Cerebellar nuclear complex (tissue), 1 donor: ENCODE results near the gene IFI30.

Experiments
- DNase-seq, 2 experiments: peaks; one replicate each; lab custom pipeline; 2025; lab: John Stamatoyannopoulos, UW

The IFI30 gene

GRCh38 chr19:18173572-18174288, at the start of gene IFI30:
IFI30 (plus strand) TSS chr19:18173813; CDS start chr19:18173842, 29 bp downstream.
- no peak for DNase-seq

- DNase-seq = no peak
Measured at GRCh38 chr19:18123819-18124218, 49.8 kb upstream of the IFI30 start.

GRCh38 chr19:18126097-18126496, 47.5 kb upstream of the IFI30 start:
- no peak for DNase-seq

GRCh38 chr19:18128044-18128443, 45.6 kb upstream of the IFI30 start:
- DNase-seq = no peak

GRCh38 chr19:18128805-18129204, 44.8 kb upstream of the IFI30 start:
- DNase-seq = no peak

GRCh38 chr19:18130523-18131242, 42.9 kb upstream of the IFI30 start:
- no peak for DNase-seq

- no peak for DNase-seq
Measured at GRCh38 chr19:18131841-18132596, 41.6 kb upstream of the IFI30 start.

GRCh38 chr19:18135712-18136584, 37.7 kb upstream of the IFI30 start:
- DNase-seq = no peak

GRCh38 chr19:18137242-18137641, 36.4 kb upstream of the IFI30 start:
- no peak for DNase-seq

- no peak for DNase-seq
Measured at GRCh38 chr19:18137657-18138339, 35.8 kb upstream of the IFI30 start.

GRCh38 chr19:18140473-18140872, 33.1 kb upstream of the IFI30 start:
- no peak for DNase-seq

- no peak for DNase-seq
Measured at GRCh38 chr19:18141031-18141430, 32.6 kb upstream of the IFI30 start.

- DNase-seq = no peak
Measured at GRCh38 chr19:18143902-18144301, 29.7 kb upstream of the IFI30 start.

GRCh38 chr19:18144361-18144760, 29.3 kb upstream of the IFI30 start:
- no peak for DNase-seq

GRCh38 chr19:18144906-18145305, 28.7 kb upstream of the IFI30 start:
- no peak for DNase-seq

GRCh38 chr19:18145391-18145999, 28.1 kb upstream of the IFI30 start:
- no peak for DNase-seq

GRCh38 chr19:18147396-18147795, 26.2 kb upstream of the IFI30 start:
- no peak for DNase-seq

- no peak for DNase-seq
Measured at GRCh38 chr19:18149596-18149975, 24.0 kb upstream of the IFI30 start.

- peak in 1 of 2 experiments; percentile 52 for DNase-seq
Measured at GRCh38 chr19:18150776-18151624, 22.6 kb upstream of the IFI30 start.

- DNase-seq = peak in 1 of 2 experiments; percentile 82
Measured at GRCh38 chr19:18152442-18152816, 21.2 kb upstream of the IFI30 start.
